Keratinocyte (primary cell): Measurements from ENCODE around the gene KCNB1. TPM values are rescaled to one million over a fixed set of nuclear protein-coding genes. Genes with fewer than 3 reads are reported as not detected.

Experiments
- DNase-seq: peaks from one replicate; pipeline ENCODE4 v3.0.0-alpha.2; 2011; ENCODE audit warnings: low read depth, missing footprints, low spot score
- FAIRE-seq: peaks from 2 replicates; lab custom pipeline; 2011; peaks lifted over from hg19 to GRCh38; lab: Jason Lieb, UNC
- H2AFZ ChIP-seq: 2 replicates; pipeline ENCODE4 v1.6.0; 2012; ENCODE audit warnings: low read length, control low read depth, inconsistent platforms; ENCODE audit not compliant: control insufficient read depth
- H3K27ac ChIP-seq: 2 replicates; pipeline ENCODE4 v1.5.1; 2011; ENCODE audit warnings: low read length; ENCODE audit not compliant: control insufficient read depth, insufficient read depth
- H3K27me3 ChIP-seq: 3 replicates; pipeline ENCODE4 v1.6.0; 2011; ENCODE audit warnings: low read length; ENCODE audit not compliant: control insufficient read depth, insufficient read depth; ENCODE audit errors: extremely low read depth
- H3K36me3 ChIP-seq, 2 experiments: 2 replicates in 1 of 2; 3 replicates in 1 of 2; pipeline ENCODE4 v1.5.1; 2011; ENCODE audit warnings: low read length in 2 of 2, mild to moderate bottlenecking in 1 of 2; ENCODE audit not compliant: control insufficient read depth in 2 of 2, insufficient read depth in 2 of 2; ENCODE audit errors: extremely low read depth in 1 of 2
- H3K4me1 ChIP-seq: 3 replicates; pipeline ENCODE4 v1.5.1; 2011; ENCODE audit warnings: low read length; ENCODE audit not compliant: control insufficient read depth, insufficient read depth; ENCODE audit errors: extremely low read depth
- H3K4me2 ChIP-seq: 3 replicates; pipeline ENCODE4 v1.6.0; 2011; ENCODE audit warnings: low read depth, low read length; ENCODE audit not compliant: control insufficient read depth, insufficient read depth; ENCODE audit errors: extremely low read depth
- H3K4me3 ChIP-seq, 3 experiments: fragments of 200-600 bp in 1 of 3; sonication (generic) in 1 of 3; 2 replicates in 2 of 3; 3 replicates in 1 of 3; pipeline ENCODE4 v1.5.1; 2011 to 2016; ENCODE audit warnings: low read length in 3 of 3, mild to moderate bottlenecking in 3 of 3, control low read depth in 2 of 3, inconsistent platforms in 1 of 3, low read depth in 1 of 3, mixed read lengths in 1 of 3, mixed run types in 1 of 3, moderate library complexity in 1 of 3; ENCODE audit not compliant: control insufficient read depth in 2 of 3, insufficient read depth in 2 of 3; ENCODE audit errors: extremely low read depth in 1 of 3
- H3K79me2 ChIP-seq: 2 replicates; pipeline ENCODE4 v1.6.0; 2012; ENCODE audit warnings: low read length; ENCODE audit not compliant: control insufficient read depth, insufficient read depth
- H3K9ac ChIP-seq: 3 replicates; pipeline ENCODE4 v1.6.0; 2011; ENCODE audit warnings: low read length; ENCODE audit not compliant: control insufficient read depth, insufficient read depth; ENCODE audit errors: extremely low read depth
- H3K9me1 ChIP-seq: 3 replicates; pipeline ENCODE4 v1.6.0; 2011; ENCODE audit warnings: low read length; ENCODE audit not compliant: control insufficient read depth, insufficient read depth; ENCODE audit errors: extremely low read depth
- H3K9me3 ChIP-seq: 2 replicates; pipeline ENCODE4 v1.5.1; 2012; ENCODE audit warnings: low read depth, low read length; ENCODE audit not compliant: control insufficient read depth
- H4K20me1 ChIP-seq: 3 replicates; pipeline ENCODE4 v1.6.0; 2011; ENCODE audit warnings: low read length; ENCODE audit not compliant: control insufficient read depth, insufficient read depth; ENCODE audit errors: extremely low read depth
- EZH2 ChIP-seq: IDR thresholded peaks from one replicate; pipeline ENCODE4 v1.6.1; 2012; ENCODE audit warnings: inconsistent platforms, mild to moderate bottlenecking, low read length, moderate library complexity
- dilution Hi-C: fragments of 300-500 bp; cut with MboI; formaldehyde crosslinking; loops from one replicate; pipeline ENCODE4 v1.7.0; 2020; ENCODE audit warnings: low sequenced_read_pairs; ENCODE audit not compliant: extremely low pct_ligation_motif_present
- polyA plus RNA-seq, 5 experiments: library from polyadenylated mRNA; depleted of rRNA in 3 of 5; stranded (reverse) in 3 of 5; stranded (forward) in 1 of 5; unstranded in 1 of 5; fragments of >200 nt; gene quantifications; 1 replicate in 1 of 5; 2 replicates in 3 of 5; 3 replicates in 1 of 5; pipeline versions ENCODE4 v1.2.1 to v1.2.3, GENCODE V29; 2011 to 2012; ENCODE audit warnings: missing spikeins in 2 of 5, low read depth in 1 of 5, low replicate concordance in 1 of 5
- TF ChIP-seq, protein P1 (sequence below), 3 experiments: IDR thresholded peaks in 1 of 3; conservative IDR thresholded peaks in 1 of 3; optimal IDR thresholded peaks in 1 of 3; 2 replicates in 2 of 3; 3 replicates in 1 of 3; pipeline versions ENCODE3 to v1.5.1; 2011; ENCODE audit warnings: low read length in 3 of 3, mild to moderate bottlenecking in 3 of 3, moderate library complexity in 2 of 3, control low read depth in 1 of 3, inconsistent platforms in 1 of 3; ENCODE audit not compliant: insufficient read depth in 2 of 3; ENCODE audit errors: extremely low read depth in 1 of 3

KCNB1 gene
- polyA plus RNA-seq, 1 donor (not counting 4 experiments of a cell fraction or from before 2014, with no cell fraction given) = not detected

DNA sequence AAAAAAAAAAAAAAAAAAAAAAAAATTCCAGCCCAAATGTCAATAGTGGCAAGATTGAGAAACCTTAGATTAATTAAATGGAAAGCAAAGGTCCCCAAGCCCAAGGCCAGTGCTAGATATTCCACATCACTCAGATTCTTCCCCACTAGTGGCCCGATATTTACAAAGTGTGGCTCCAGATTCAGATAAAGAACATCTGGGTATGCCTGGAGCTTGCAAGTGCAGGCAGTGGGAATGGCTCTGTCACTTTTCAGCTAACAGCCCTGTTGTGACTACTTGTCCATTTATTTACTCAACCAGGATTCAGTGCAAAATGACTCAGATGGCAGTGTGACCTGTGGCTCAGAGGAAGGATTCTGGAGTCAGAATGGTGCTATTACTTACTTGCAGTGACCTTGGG, 8.2 kb upstream of the KCNB1 start:
- Histone ChIP-seq H3K9me1 (no peaks in the 10 kb centered on the region), H3K4me2 (no peak overlapping the region), H3K4me1 (no peaks in the 10 kb centered on the region), H3K27ac (no peak overlapping the region), H3K9ac (no peak overlapping the region), H4K20me1 (no peaks in the 10 kb centered on the region), H3K36me3 (no peaks in the 10 kb centered on the region), H3K9me3 (no peaks in the 10 kb centered on the region), H3K4me3 (no peak overlapping the region), H3K27me3 (peaks cover 19% of the 10 kb centered on the region), H2AFZ (no peak overlapping the region), H3K79me2 (no peaks in the 10 kb centered on the region)
- dilution Hi-C loops = loop anchor here (10.0 kb wide), 1 partner anchor 166 kb away; no protein-coding TSS in a partner anchor
- no peak for FAIRE-seq
- TF ChIP-seq, protein P1, sequence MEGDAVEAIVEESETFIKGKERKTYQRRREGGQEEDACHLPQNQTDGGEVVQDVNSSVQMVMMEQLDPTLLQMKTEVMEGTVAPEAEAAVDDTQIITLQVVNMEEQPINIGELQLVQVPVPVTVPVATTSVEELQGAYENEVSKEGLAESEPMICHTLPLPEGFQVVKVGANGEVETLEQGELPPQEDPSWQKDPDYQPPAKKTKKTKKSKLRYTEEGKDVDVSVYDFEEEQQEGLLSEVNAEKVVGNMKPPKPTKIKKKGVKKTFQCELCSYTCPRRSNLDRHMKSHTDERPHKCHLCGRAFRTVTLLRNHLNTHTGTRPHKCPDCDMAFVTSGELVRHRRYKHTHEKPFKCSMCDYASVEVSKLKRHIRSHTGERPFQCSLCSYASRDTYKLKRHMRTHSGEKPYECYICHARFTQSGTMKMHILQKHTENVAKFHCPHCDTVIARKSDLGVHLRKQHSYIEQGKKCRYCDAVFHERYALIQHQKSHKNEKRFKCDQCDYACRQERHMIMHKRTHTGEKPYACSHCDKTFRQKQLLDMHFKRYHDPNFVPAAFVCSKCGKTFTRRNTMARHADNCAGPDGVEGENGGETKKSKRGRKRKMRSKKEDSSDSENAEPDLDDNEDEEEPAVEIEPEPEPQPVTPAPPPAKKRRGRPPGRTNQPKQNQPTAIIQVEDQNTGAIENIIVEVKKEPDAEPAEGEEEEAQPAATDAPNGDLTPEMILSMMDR (optimal IDR thresholded peaks at IDR 0.05 in 1 of 3, IDR thresholded peaks at IDR 0.05 in 1 of 3, conservative IDR thresholded peaks at IDR 0.05 in 1 of 3; ENCODE audit: extremely low read depth in 1 of 3, insufficient read depth in 2 of 3, low read length in 3 of 3) = no peak
- TF ChIP-seq EZH2 = no peak
- DNase-seq = no peak

DNA sequence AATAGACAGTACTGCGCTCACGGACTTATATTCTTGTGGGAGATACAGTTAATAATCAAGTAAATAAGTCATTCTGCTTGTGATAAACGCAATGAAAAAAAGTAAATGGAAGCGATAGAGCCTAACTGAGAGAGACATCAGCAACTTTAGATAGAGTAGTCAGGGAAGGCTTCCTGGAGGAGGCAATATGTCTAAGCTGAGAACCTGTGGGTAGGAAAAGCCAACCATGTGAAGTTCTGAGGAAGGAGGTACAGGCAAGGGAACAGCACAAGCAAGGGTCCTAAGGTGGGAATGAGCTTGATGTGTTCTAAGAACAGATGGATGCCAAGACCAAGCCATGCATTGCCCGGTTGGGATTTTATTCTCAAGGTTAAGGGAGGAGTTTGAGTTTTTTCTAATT, 7.2 kb upstream of the KCNB1 start:
- Histone ChIP-seq H3K4me3 (no peak overlapping the region), H3K79me2 (no peaks in the 10 kb centered on the region), H3K9me3 (no peaks in the 10 kb centered on the region), H3K27ac (no peak overlapping the region), H3K27me3 (peaks cover 25% of the 10 kb centered on the region), H3K4me2 (no peak overlapping the region), H4K20me1 (no peaks in the 10 kb centered on the region), H3K9me1 (no peaks in the 10 kb centered on the region), H2AFZ (no peak overlapping the region), H3K4me1 (no peaks in the 10 kb centered on the region), H3K36me3 (no peaks in the 10 kb centered on the region), H3K9ac (no peak overlapping the region)
- FAIRE-seq (no peak), DNase-seq (no peak)
- no peak for TF ChIP-seq EZH2
- TF ChIP-seq, protein P1 (optimal IDR thresholded peaks at IDR 0.05 in 1 of 3, IDR thresholded peaks at IDR 0.05 in 1 of 3, conservative IDR thresholded peaks at IDR 0.05 in 1 of 3; ENCODE audit: extremely low read depth in 1 of 3, insufficient read depth in 2 of 3, low read length in 3 of 3) = no peak
- dilution Hi-C loops = loop anchor here (10.0 kb wide), 1 partner anchor 165 kb away; no protein-coding TSS in a partner anchor
